Epithelial cell of prostate (primary cell): ENCODE data around the gene PAX7.
A peak's percentile ranks its signal among the peaks of the same experiment; 100 is the strongest.

Experiments used
- DNase-seq: peaks from one replicate; pipeline ENCODE4 v3.0.0-alpha.2; 2011; ENCODE audit warnings: low read depth, low spot score
- H3K27ac ChIP-seq: fragments of 450-650 bp; 2 replicates; pipeline ENCODE4 v1.5.1; 2017; ENCODE audit warnings: mild to moderate bottlenecking

The PAX7 gene

DNA sequence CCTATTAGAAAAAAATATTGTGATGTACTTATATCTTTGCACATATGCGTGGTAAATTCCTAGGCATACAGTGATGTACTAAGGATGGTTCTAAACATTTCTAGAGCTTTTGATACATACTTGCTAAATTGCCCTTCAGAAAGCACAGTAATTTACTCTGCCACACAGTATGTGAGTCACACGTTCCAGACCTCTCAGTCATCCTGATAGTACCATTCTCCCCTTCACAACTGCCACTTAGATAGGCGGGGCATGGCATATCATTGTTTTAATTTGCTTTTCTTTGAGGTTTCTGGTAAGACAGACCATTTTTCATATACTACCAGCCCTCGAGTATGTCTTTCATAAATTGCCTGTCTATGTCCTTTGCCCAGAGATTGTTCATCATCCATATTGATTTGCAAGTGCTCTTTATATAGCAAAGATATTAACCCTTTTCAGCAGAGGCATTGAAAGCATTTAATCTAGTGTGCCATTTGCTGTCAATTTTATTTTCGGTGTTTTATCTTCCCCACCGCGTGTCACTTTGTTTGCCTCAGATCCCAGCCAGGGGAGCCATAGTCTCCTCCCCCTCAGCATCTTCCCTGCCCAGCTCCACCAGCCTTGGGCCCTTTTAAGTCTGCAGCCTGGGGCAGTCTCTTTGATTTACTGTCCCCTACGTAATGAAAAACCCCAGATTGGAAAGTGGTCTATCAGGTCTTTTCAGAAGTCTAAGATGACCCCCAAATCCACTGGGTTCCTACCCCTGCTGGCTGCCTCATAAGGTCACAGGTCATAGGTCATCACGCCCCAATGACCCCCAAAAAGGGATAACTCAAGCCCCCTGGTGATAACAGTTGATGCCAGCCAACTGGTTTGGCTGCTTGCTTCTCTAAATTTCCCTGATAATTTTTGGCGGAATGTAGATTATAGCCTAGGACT is 11.8 kb upstream of the PAX7 start:
- DNase-seq, result peak; percentile 16
- no peak overlapping the region for H3K27ac ChIP-seq

DNA sequence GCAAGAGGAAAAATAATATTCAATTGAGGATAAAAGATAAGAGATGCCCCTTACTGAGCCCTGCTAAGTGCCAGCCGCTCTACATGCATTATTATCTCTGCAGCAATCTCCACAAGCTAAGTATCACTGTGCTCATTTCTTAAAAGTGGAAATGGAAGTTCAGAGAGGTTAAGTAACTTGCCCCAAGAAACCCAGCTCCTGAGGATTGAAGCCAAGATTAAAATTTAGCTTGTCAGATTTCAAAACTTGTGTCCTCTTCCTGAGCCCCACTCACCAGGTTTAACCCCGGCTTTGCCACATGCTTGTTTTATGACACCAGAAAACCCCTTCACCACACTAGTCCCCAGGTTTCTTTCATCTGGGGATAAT is 11.2 kb upstream of the PAX7 start:
- H3K27ac ChIP-seq, result no peak overlapping the region
- no peak for DNase-seq

DNA sequence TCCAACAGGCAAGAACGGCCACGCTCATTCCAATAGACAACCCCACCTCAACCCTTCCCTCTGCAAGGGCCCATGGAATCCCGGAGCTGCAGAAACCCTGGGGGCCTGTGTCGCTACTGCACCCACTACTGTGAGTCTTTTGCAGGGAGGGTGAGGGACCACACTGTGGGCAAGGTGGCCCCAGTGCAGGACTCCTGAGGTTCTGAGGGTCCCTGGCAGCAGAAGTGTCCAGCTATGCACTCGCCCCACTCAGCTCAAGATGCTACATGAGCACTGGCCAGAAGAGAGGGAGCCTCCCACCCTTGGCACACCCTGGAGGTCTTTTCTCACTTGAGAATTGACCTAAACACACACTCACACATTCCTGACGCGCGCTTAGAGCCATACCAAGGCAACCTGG is 2.1 kb upstream of the PAX7 start:
- no peak overlapping the region for H3K27ac ChIP-seq
- DNase-seq, result no peak

DNA sequence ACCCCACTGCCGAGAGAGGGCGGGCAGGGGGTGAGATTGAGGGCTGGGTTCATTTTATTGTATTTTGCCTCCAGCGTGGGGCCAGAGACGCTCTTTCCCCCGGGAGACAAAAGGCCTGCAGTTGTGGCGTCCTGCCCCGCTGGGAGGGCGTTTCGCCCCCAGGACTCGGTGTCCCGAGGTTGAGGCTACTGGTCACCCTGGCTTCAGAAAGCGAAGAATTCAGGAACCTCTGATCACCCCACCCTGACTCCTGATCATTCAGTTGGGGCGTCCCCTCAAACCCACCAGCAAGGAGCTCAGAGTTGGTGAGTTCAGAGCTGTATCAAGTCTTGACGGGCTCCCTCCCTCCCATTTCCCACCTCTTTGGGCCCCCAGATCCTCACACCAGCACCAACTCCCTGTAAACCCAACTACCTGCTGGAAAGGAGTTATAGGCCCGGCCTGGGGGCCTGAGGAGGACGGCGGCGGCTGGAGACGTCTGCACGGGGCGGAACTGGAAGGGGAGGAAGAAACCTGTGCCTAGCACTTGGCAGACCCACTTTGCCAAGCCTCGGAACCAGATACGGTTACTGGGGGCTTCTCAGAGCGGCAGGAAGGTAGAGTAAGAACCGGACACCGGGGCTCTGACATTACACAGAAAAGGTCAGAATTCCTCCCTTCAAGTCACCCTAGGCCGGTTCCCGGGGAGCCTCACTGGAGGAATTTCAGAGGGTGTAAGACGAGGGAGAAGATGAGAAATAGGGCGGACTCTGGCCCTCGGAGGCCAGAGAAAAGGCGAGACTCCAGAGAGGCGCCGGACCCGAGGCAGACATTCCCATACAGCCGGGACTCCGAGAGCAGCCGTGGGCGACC is 761 bp upstream of the PAX7 start:
- DNase-seq, result no peak
- H3K27ac ChIP-seq, result no peak overlapping the region

DNA sequence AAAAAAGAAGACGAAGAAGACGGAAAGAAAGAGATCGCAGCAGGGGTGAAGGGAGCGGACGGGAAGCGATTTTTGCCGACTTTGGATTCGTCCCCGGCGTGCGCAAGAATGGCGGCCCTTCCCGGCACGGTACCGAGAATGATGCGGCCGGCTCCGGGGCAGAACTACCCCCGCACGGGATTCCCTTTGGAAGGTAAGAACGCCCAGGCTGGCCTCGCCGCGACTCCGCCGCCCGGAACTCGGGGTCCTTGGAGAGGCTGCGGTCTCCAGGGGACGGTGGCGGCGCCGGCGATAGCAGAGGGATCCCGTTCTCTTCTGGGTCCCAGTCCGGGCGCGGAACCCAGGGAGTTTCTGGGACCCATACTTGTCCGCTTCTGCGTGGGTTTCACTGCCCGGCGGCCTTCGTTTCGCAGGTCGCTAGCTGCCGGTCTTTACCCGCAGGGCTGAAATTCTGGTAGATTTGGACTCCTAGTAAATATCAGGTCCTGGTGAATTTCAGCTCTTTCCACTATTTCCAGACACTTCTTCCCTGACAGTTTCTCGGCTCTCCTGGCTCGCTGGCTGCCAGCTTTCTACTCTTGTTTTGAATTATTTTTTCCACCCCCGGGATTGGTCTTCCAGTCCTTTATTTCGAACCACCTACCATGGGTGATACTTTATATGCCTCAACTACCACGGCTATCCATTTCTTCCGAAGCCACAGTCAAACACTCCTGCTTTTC is 1.0 kb downstream of the PAX7 start:
- no peak for DNase-seq
- no peak overlapping the region for H3K27ac ChIP-seq

DNA sequence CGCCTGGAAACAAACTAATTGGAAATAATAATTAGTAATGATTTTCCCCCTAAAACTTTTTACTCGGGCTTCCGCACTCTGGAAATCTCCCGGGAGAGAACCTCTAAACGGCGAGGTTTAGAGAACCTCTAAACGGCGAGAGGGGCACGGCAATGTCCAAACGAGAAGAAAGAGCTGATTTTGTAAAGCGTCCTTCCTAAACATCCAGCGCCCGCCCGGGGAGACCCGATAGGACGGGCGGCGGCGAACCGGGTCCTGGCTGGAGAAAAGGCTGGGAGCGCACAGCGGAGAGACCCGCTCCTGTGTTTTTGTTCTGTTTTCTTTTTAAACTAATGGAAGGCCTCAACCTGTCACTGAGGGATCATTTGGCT is 1.6 kb downstream of the PAX7 start:
- no peak overlapping the region for H3K27ac ChIP-seq
- no peak for DNase-seq

DNA sequence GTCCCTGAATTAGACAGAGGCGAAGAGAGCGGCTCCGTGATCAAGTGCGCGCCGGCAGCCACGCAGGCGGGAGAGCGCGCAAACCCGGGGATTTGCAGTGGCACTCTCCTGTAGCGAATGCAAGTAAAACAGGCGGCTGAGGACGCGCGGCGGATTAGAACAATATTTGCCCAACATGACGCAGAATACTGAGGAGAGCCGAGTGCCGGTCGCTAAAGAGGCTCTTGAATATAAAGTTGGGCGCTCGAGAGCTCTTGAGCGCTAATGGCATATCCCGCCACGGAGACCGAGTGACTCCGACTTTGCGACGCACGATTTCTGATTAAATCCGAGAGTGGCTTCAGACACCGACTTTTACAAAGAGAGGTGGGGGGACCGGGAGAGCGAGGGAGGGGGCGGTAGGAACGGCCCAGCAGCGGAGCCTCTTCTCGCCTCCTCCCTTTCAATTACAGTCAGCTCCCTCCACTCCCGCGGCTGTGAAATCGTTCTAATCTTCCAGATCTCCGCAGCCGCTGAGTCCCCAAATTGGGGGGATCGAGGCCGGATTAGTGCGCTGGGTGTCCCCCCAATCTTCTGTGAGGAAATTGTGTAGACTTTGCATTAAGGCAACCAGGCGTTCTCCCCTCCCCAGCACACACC is 2.3 kb downstream of the PAX7 start:
- H3K27ac ChIP-seq, result no peak overlapping the region
- DNase-seq, result no peak

DNA sequence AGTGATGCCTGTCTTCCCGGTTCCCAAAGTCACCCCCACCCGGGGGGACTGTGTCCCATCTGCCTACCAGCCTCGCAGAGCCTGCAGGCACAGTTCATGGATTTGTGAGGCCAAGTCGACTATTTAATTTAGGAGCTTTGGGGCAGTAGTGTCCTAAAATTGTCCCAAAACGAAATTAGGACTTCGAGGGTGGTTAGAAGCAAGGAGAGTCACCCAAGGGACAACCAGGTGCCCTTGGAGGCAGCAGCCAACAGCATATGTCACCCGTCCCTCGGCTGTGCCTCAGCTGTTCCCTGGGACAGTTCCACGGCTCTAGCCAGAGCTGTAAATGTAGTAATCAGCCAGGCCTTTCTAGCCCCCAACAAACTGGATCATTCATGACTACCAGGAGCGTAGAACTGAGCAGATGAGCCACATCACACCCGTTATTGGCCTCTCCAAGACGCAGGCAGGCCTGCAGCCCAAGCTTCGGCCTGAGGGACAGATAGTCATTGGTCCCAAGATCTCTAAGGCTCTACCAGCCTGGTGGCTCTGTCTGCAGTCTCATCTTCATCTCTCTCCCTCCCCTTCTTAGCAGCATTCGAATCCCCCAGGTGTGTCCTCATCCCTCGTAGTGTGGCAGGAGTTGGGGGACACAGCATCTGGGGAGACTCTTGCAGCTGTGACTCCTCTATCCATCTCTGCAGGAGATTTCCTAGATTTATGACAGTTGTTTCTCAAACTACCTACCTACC is 2.9 kb downstream of the PAX7 start:
- no peak overlapping the region for H3K27ac ChIP-seq
- DNase-seq, result no peak

DNA sequence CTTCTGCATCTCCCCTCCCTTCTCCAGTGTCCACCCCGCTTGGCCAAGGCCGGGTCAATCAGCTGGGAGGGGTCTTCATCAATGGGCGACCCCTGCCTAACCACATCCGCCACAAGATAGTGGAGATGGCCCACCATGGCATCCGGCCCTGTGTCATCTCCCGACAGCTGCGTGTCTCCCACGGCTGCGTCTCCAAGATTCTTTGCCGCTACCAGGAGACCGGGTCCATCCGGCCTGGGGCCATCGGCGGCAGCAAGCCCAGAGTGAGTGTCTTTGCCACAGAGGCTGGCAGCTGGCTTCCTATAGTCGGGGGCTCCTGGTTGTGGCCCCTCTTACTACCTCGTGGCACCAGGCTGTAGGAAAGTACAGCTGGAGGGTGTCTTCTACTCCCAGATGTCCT is 3.6 kb downstream of the PAX7 start:
- H3K27ac ChIP-seq, result no peak overlapping the region

DNA sequence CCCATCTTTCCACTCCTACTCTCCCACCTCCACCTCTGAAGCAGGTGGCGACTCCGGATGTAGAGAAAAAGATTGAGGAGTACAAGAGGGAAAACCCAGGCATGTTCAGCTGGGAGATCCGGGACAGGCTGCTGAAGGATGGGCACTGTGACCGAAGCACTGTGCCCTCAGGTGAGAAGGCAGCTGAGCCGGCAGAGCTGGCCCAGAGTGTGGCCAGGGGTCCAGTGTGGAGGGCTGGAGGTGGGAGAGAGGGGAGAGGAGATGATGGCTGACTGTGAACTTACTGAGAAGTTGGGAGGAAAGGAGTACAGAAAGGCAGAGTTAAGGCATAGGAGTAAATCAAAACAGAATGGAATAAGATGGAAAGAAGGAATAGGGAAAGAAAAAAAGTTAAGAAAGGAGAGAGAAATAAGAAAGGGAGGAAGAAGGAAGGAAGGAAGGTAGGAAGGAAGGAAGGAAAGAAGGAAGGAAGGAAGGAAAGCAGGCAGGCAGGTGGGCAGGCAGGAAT is 4.5 kb downstream of the PAX7 start:
- DNase-seq, result no peak
- H3K27ac ChIP-seq, result no peak overlapping the region

More for the DNA sequence above, 3.6 kb downstream of the PAX7 start:
- no peak for DNase-seq

DNA sequence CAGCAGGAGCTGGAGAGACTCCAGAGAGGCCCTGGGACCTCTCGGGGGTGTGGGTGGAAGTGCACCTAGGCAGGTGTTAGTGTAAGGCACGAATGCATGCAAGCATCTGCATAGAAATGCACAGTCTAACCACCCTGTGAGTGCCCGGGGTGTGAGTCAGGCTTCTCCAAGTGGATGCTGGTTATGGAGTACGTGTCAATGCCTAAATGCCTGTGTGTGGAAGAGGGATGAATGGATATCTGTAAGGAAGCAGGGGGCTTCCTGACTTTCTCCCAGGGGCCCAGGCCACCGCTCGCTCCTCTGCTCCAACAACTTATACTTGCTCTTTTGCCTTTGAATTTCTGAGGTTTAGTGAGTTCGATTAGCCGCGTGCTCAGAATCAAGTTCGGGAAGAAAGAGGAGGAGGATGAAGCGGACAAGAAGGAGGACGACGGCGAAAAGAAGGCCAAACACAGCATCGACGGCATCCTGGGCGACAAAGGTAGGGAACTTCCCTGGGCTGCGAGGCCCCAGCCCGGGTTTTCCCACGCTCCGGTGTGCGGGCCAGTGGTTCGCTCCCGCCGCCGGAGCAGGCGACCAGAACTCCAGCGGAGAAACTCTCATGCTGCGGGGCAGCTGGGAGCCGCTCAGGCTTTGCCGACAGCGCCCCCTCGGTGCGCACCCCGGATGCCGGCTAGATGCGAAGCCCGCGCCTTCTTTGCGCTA is 5.4 kb downstream of the PAX7 start:
- H3K27ac ChIP-seq, result no peak overlapping the region
- DNase-seq, result no peak

DNA sequence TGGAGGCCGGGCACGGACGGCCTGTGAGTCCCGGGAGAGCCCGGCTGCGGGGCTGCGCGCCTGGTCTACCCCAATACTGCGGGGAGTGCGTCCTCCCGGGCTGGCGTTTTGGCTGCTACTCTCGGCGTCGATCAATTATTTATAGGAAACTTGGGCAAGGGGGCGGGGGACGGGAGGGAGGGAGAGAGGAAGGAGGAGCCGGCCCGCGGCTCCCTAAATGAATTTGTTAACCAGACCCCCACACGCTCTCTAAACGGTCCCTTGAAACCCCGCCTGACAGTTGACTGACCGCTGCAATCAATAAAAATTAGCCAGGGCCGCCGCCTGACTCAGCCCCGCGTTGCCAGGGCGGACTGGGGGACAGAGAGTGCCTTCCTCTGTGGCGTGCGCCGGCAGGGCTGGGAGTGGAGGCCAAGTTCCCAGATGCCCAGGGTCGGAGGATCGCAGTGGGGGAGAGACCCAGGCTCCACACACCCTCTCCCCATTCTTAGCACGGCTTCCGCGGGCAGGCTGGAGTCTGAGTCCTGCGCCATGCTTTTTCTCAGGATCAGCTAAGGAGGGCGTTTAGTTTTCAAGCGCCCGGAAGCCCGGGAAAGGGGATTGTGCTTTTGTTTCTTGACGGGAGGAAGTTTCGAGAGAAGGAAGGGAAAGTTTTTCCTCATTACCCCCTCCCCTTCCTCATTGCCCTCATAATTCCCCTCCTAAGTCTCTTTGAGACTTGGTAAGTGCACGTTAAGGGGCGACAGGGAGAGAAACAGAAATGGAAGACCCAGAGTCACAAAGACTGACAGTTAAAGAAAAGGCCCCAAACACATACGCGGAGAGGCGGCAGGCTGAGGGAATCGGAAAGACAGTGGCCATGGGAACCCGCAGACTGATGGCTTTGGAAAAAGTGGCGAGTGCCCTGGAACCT is 6.2 kb downstream of the PAX7 start:
- H3K27ac ChIP-seq, result no peak overlapping the region
- no peak for DNase-seq

DNA sequence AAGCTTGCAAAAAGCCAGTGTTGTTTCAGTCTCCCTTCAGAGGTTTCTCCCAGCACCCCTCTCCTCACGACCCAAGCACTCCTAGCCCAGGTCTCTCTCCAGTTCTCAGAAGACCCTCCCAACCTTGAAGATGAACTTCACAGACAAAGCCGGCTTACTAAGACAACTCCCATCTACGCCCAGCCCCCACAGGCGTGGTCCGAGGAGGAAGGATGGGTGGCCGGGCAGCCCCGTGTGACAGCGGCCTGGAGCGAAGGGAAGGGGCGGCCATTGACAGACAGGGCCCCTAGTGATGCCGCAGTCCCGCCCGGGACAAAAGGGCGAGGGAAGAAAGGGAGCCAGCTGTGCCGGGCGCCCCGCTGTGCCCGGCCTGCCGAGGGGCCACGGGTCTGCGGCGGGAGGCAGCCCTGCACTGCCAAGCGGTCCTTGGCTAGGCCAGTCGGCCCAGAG is 6.9 kb downstream of the PAX7 start:
- H3K27ac ChIP-seq, result no peak overlapping the region
- no peak for DNase-seq

DNA sequence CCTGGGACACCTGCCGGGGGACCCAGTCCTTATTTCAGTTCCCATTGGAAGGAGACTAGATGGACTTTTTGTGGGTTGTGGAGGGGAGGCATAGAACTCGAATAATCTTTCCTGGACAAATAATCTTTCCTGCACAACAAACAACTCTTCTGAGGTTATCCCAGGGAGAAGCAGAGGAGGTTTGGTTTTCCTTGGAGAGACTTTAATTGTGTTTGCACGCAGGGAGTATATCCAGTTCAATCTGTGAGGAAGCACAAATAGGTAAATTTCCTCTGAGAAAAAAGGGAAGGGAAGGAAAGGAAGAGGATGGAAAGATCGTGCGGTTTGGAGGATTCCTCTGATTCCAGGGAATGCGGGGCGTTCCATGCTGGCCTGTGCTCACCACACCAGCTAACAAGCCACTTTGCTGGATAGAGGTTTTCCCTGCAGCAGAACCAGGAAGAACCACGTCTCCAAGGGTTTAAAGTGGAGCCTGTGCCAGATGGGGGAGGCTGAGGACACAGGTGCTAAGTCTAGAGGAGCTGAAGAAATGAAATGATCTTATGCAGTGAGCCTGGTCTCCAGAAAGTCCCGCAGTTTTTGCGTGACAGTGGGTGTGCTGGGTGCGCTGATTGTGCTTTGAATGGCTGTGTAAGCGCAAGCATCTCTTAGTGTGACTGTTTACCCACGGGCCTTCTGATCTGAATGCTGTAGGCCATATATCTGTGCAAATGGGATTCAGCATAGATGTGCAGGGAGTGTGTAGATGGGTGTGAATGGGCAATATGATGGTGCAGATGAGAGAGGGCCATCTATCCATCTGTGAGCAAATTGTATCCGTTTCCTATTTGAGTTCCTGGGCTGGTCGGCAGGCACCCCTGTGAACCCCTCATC is 7.6 kb downstream of the PAX7 start:
- no peak overlapping the region for H3K27ac ChIP-seq
- no peak for DNase-seq

DNA sequence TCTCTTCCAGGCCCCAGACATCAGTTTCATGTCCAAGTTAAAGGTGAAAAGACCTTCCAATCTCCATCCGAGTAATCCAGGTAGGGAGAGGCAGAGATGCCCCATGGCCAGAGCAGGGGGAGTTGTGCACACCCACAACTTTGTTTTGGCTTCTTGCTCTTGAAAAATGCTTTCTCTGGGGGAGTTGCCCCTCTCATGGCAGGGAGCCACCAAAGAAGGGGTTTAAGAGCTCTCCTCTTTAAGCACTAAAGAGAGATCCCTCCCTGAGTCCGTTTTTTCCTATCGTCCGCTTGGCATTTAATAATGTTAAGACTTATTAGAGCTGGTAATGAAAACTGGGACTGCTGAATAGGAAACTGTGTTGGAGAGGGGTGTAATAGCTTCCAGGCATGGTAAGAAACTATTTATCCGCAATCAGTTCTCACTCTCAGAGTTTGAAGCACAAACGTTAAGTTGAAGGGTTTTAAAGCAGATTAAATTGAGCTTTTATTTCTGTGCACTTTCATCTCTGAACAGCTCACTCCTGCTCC is 8.3 kb downstream of the PAX7 start:
- no peak for DNase-seq
- H3K27ac ChIP-seq, result no peak overlapping the region

DNA sequence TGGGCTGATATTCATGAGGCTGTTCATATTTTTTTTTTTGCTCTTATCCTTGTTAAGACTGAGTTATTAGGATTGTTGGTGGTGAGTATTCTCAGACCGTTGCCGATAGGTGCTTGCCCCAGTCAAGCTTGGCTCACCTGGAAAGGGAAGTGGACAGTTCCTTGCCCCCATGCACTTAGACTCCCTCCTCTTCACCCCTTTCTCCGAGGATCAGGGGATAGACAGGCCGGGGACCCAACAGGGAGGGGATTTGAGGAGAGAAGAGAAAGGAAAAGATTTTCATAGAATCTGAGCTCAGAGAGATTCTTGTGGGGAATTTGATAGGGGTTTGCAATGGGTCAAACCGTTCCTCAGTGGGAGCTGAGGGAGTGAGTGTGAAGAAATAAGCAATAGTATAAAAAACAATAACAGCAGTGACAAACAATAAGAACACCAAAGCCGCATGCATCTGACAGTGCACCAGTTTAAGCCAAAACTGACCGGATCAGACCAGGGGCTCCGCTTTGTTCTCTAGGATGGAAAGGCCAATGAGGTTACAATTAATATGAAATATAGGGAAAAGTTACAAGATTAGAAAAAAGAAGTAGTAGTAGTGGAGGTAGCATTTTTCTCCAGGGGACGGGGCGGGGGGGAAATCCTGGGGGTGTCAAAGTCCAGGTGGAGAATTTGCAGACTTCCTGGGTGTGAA is 8.9 kb downstream of the PAX7 start:
- no peak overlapping the region for H3K27ac ChIP-seq
- DNase-seq, result no peak
